GM21381 (cell line): ENCODE results near the gene HDAC7.

Experiments used
- ATAC-seq: cut with Tn5 transposase; IDR thresholded peaks from one replicate; pipeline ENCODE4 v1.9.1; 2021; ENCODE audit warnings: mild to moderate bottlenecking, moderate library complexity; ENCODE audit not compliant: unreplicated experiment

HDAC7 gene

DNA sequence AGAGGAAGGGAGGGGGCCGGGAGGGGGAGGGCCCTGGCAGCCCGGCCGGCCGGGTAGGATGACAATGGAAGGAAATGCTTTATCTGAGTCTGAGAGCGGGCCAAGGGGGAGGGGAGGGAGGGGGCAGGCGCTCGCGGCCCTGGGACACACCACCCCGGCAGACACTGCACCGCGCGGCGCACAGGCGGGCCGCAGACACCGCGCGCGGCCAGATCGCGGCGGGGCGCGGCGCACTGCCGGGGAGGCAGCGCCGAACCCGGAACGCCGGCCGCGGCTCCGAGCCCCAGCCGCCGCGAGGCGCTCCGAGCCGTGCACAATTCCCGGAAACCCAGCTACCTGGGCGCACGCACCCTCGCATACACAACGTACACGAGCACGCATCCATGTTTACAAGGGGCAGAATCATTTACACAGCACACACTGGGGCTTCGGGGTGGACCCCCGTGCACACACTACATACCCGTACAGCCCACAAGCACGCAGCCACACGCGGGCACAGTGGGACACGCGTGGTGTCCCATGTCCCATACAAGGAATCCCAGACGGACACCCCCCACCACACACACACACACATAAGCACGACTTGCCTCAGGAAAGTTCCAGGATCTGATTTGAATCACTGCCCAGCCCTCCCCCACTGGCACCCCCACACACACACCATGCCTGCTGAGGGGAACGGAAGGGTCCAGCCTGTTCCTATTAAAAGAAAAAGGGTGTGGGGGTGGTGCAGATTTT, at the start of gene HDAC7:
TSS of gene HDAC7 (minus strand) at position 8 of the 735 bp plus-strand sequence. CDS start 118 bp downstream, outside the sequence.
- ATAC-seq: peak; percentile 26

DNA sequence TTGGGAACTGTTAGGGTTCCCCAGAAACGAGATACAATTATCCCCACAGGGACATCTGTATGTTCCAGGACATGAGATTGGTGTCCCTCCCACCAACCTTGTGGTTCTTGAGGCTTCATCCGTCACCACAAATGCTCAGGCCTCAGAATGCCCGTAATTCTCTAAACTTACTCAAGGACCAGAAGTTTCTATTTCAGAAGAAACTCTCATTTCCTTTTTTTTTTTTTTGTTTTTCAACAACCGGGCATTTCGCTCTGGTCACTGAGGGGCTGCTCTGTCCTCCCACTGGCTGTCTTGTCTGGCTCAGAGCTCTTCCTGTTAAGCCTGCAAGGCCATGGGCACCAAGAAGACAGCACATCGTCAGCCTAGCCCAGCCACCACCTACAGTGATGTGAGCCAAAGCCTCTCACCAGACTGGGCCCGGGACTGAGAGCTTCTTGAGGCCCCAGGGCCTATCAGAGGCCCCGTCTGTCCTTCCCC, 48.9 kb upstream of the HDAC7 start:
- peak; percentile 70 for ATAC-seq

DNA sequence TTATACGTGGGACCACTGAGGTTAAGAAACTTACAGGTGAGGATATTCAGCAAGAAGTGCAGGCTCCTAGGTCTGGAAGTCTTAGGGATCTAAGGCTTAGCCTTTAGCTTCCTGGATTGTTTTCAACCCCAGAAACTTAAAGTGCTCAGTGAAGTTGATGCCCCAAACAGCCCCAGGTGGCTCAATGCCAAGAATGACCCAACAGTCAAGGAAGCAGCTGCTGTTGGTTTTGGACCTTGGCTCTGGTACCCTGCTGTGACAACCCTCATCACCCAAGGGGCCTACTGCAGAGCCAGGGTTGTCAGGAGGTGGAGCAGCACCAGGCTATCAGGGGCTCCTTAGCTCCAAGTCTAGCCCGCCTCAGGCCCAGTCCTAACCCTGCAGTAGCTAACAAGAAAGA, 48.3 kb upstream of the HDAC7 start:
- ATAC-seq: peak; percentile 27

DNA sequence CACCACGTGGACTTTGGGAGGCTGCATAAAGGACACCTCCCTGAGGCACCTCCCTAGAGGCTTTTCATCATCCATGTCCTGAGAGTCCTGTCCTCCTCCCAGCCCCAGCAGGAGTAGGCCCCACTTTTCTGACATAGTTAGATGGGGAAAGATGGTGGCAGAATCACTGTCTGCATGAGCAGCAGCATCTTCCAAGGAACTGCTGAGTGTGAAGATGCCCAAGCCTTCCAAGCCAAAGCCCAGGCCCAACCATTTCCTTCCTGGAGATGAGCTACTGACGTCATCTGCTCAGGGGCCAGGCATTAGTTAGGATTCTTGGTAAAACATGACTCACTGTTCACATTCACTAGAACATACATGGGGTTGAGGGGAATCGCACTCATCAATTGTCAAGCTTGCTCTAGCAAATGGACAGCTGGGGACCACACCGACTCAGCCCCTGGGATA, 47.8 kb upstream of the HDAC7 start:
- no peak for ATAC-seq

DNA sequence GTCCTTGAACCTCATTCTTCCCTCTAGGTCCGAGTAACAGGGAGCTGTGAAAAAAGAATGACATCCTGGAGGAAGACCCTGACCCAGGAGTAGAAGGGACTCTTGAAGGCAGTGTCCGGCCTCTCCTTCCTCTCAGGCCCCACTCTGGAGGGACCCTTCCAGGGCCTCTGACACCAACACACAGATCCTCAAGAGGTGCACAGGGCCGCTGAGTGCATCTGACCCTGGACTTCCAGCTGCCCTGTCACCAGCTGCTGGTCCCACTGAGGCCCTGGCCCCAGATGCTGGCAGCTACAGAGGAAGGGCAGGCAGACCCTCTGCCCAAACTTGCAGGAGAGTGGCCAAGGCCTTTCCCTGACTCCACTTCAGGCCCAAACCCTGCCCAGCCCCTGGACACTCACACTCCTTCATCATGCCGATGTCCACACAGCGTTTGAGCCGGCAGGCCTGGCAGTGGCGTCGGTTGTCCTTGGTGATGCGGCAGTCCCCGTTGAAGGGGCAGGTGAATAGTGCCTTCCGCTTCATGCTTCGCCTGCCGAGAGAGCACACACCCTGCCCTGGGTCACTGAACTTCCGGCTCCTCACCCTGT, 45.0 kb upstream of the HDAC7 start:
- ATAC-seq: no peak

DNA sequence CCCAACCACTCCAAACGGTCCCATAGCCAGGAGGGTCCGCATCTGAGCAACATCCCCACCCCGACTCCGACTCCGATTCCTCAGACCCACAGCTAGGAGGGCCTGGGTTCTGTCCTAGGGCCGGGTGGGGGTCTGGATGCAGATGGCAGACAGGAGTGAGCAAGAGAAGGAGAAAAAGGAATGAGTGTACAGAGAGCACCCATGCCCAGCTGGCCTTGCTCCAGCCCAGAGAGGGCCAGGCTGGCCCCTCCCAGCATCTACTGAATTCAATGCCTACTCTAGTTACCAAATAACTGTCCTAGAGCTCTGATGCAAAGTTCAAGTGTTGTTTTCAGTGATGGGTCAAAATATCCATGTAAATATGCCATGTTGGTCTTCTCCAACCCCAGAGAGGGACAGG, 44.3 kb upstream of the HDAC7 start:
- no peak for ATAC-seq

DNA sequence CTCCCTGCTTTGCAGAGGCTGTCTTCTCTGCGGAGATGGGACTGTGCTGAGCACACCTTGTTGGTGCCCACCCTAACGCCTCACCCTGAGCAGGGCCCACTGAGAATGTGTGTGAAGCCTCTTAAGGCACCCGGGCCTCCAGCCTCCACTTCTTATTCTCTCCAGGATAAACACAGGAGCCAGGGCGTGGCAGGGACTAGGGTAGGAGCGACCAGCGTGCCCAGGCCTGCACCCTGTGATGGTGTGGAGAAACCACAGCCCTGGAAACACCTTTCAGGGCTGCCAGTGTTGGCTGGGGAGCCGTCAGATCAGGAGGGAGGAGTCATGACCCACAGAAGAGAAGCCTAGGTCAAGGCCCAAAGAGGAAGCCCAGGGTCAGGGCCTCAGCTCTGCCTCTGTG, 43.8 kb upstream of the HDAC7 start:
- no peak for ATAC-seq

DNA sequence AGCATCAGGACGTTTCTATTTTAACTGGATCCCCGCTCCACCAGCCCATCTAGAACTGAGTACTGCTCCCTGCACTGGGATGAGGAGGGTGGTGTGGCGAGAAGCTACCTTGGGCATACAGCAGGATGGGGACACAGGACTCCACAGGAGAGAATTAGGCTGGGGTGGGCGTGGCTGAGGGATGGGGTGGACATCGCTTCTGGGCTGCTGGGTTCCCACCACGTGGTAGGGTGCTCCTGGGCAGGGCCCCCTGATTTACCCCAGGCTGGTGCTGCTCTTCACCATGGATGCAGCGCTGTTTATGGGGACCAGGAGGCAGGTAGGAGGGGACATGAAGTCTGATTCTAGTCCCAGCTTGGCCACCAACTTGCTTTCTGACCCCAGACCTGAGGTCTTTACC, 43.2 kb upstream of the HDAC7 start:
- no peak for ATAC-seq

DNA sequence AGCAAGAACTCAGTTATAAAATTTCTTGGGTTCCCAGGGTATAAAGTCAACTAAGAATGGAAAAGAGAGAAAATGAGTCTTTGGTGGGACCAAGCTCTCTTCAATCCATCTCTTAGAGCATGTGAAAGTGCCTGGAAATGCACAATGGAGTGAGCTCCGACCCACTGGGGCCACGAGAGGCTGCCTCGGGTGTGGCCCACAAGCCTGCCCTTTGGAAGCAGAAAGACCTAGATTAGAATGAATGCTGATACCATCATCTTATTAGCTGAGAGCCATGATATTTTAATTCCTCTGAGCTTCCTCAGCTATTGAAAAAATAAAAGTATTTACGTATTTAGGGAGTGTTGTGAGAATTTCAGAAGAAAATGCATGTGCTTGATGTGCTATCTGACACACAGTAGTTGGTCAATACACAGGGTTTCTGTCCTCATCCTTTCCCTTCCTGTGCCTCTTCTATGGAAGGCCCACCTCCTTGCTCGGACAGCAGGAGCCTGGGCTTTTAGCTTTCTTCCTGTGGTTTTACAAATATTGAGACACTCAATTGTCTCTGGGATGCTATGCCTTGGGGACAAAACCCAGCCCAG, 42.6 kb upstream of the HDAC7 start:
- no peak for ATAC-seq

DNA sequence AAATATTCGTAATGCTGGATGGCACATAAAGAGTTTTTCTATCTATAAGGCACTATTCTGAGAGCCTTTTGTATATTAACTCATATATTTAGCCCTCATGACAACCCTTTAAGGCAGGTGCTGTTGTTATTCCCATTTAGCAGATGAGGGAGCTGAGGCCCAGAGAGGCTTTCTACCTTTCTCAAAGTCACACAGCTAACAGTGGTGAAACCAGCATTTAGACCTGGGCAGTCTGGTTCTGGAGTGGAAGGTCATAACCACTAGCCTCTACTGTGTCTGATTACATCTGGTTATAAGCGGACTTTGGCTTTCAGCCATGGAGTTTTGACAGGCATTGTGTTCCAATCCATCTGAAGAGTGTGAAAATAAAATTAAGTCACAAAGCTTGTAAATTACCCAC, 41.2 kb upstream of the HDAC7 start:
- ATAC-seq: no peak

DNA sequence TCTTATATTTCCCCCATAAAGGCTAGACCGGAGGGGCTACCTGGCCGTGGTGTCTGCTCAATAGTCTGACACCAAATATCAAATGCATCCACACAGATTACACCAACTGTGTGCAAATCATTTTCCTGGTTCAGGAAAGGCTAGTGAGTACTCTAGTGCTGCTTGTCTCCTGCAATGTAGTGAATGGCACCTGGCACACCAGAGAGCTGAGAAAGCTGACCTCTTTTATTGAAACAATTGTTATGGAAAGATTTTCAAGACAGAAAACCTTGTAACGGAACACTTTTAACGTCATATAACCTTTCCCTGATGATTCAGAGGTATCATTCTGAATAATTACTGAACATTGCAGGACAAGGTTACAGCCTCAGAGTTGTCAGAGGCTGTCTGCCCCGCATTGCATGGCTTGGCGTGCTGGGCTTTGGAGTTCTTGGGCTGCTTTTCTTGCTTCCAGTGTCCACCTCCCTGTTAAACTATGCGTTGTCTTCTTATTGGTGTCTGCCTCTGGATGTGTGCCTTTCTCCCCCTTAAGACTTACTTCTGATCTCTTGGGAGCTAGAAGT, 40.7 kb upstream of the HDAC7 start:
- ATAC-seq: no peak

DNA sequence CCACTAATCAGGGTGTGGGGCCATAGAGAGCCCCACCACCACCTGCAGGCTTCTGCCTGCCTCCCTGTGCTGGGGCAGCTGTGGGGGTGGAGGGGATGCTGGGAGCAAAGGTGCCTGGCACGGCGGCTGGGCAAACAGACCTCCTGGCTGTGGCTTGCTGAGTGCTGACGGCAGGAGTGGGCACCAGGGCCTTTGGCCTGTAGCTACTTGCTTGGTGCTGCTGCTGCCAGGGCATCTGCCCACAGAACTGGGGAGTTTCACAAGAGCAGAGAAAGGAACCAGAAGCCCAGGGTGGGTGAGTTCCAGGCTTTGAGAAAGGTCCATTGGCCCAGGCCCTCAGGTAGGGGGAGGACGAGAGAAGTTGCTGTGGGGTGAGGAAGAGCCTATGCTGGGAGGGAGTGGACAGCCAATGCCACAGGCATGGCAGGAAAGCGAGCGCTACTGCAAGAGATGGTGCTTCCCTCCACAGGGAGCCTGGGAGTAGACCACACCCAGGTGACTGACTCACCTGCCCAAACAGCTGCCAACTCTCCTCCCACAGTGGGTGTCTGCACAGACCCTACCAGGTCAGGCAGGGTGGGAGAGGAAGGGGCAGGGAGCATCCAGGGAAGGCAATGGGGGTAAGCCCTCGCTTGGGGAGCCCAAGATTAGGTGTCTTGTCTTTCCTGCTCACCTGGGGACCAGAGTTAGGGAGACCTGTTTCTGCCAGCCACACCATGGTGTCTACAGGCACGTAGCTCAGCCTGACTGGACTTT, 39.0 kb upstream of the HDAC7 start:
- ATAC-seq: no peak

DNA sequence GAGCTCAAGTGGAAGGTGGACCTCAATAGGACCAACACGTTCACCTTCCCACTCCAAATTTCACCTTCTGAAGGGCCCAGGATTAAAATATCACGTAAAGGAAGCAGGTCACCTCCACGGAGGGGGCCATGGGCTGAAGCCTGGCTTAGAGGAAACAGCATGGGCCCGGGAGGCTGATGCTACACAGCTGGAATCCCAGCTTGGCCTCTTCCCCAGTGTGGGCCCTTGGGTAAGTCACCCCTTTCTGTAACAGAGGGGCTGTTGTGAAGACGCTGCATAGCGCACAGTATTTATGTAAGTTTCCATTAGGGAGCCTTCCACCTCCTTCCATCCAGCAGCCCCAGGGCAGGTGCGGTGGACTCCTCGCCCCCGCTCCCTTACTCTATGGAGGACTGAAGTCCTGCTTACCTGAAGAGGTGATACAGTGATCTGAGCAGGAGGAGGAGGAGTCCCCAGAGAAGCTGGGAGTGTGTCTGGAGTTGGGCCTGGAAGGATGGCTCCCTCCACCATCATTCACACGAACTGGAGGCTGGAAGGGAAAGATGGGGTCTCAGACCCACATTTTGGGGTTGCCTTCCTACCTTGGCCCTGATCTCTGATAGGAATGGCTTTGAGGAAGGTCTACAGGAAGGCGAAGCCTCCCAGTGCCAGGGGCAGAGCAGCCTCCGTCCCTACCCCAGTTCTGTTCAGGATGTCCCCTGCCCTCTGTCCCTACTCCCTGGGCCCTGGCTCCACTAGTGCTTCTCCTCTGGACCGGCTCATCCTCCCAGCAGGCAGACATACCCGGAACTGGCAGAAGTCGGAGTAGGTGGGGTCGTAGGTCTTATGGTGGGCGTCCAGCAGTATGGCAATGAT, 37.2 kb upstream of the HDAC7 start:
- no peak for ATAC-seq

DNA sequence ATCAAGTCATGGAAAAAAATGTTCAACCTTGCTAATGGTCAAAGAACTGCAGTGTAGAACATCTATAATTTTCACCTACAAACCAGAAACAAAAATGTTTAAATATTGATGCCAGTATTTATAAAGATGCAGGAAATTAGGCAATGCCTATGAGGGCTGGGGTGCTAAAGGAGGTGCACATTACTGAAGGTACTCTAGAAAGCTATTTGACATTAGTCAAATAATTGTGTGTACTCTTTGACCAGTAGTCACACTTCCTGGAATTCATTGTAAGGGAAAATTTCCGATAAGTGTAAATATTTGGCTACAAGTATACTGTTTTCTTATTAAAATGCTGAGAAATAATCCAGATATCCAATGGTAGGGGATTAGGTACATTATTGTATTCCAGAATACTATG, 36.4 kb upstream of the HDAC7 start:
- no peak for ATAC-seq

DNA sequence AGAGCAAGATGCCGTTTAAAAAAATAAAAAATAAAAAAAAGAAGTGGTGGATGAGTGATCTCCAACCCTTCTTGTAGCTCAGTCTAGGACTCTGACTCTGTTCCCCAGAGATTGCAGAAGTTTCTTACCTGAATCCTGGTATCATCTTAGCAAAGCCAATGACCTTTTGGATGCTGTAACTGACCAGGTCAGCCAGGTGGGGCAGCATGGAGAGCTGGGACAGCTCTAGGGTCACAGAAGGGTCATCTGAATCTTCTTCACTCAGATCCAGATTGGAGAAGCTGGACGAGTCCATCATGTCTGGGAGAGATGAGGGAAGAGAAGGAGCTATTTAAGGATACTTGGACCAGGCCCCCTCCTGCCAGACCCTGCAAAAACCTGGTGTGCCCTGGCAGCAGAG, 35.8 kb upstream of the HDAC7 start:
- no peak for ATAC-seq

DNA sequence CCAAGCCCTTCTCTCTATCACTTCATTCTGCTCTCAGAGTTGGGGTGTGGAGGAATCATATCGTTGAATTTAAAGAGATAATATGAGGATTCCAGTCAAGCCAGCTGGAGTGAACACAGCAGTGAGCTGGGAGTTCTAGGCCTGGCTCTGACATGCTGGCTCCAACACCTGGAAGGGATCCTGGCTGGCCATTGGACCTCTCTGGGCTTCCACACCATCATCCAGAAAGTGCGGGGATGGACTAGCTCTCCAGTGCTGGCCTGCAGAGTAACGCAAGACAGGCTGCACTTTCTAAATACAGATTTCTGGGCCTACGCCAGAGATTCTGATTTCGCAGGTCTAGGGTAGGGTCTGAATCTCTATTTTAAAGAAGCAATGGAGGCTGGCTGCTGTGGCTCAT, 34.8 kb upstream of the HDAC7 start:
- ATAC-seq: no peak

DNA sequence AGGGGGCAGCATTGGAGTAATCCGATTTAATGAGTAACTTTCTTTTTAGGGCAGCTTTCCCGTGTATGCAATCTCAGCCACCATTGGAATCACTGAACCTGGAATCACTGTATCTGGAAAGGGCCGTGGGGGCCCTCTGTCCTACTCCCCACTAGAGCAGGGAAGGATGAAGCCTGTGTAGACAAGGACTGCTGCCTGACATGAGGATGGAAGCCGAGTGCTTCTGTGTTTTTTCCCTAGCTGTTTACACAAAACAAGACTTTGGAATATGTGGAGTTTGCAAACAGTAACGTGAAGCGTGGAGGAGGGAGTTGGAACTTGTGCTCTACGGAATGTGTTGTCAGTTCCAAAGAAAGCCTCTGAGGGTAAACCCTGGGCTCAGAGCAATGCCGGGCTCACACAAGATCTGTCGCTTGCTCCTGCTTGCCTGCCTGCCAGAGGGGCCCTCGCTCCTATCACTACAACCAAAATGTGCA, 32.4 kb upstream of the HDAC7 start:
- ATAC-seq: no peak

DNA sequence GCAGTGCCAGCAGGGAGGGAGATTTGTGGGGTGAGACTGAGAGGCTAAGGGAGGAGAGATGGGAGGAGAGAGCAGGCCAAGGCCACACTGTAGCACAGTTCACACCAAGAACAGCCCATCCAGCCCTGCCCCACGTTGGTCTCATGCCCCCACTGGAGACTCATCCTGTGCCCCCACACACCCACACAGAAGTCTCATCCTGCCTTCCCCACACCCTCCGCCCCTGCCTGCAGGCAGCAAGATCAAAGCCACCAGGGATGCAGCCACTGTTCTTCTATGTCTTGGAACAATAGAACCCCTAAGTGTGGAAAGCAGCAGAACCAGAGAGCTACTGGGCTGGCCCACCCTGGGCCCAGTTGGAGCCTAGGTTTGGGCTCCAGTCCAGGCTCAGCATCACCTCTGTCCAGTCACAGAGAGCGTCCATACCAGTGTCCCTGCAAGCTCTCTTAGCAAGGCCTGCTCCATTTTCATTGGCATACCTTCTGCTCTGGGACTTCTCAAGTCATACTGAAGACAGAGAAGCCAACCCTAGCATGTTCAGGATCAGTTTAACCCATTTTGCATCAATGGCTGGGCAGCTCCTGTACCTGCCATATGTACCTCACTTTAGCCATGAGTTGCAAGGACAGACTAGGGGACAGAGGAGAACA, 31.7 kb upstream of the HDAC7 start:
- ATAC-seq: no peak
